H9 (cell line): ENCODE measurements around the gene DARS1. TPM values are rescaled to one million over a fixed set of nuclear protein-coding genes. Genes with fewer than 3 reads are reported as not detected.

Experiments used
- DNase-seq: peaks from one replicate; pipeline ENCODE4 v3.0.0-alpha.2; 2017
- H2AFZ ChIP-seq: one replicate; pipeline ENCODE4 v1.6.1; 2013; ENCODE audit warnings: mild to moderate bottlenecking, low read length, control low read depth, moderate library complexity
- H2AK5ac ChIP-seq: 2 replicates; pipeline ENCODE4 v1.6.1; 2013; ENCODE audit warnings: low read length, control low read depth, mixed read lengths; ENCODE audit not compliant: insufficient read length
- H2BK120ac ChIP-seq: one replicate; pipeline ENCODE4 v1.6.1; 2013; ENCODE audit warnings: low read depth, mild to moderate bottlenecking, low read length, control low read depth, inconsistent platforms; ENCODE audit not compliant: poor library complexity, severe bottlenecking
- H2BK12ac ChIP-seq: 2 replicates; pipeline ENCODE4 v1.6.1; 2013; ENCODE audit warnings: low read length, control low read depth, mixed read lengths, low read depth; ENCODE audit not compliant: insufficient read length
- H2BK15ac ChIP-seq: 2 replicates; pipeline ENCODE4 v1.6.1; 2013; ENCODE audit warnings: low read depth, low read length, control low read depth
- H2BK20ac ChIP-seq: one replicate; pipeline ENCODE4 v1.6.1; 2013; ENCODE audit warnings: low read depth, mild to moderate bottlenecking, low read length, control low read depth, inconsistent platforms; ENCODE audit not compliant: poor library complexity, severe bottlenecking
- H2BK5ac ChIP-seq: 2 replicates; pipeline ENCODE4 v1.6.1; 2013; ENCODE audit warnings: low read length, control low read depth, mixed read lengths; ENCODE audit not compliant: insufficient read length
- H3K14ac ChIP-seq: 2 replicates; pipeline ENCODE4 v1.6.1; 2013; ENCODE audit warnings: low read length, control low read depth; ENCODE audit not compliant: insufficient read depth
- H3K18ac ChIP-seq: 2 replicates; pipeline ENCODE4 v1.6.1; 2013; ENCODE audit warnings: low read depth, mild to moderate bottlenecking, mixed read lengths, low read length, control low read depth; ENCODE audit not compliant: insufficient read length
- H3K23ac ChIP-seq: 2 replicates; pipeline ENCODE4 v1.6.1; 2013; ENCODE audit warnings: low read length, control low read depth, mixed read lengths, low read depth; ENCODE audit not compliant: insufficient read length
- H3K23me2 ChIP-seq: 2 replicates; pipeline ENCODE4 v1.6.1; 2013; ENCODE audit warnings: low read depth, mild to moderate bottlenecking, mixed read lengths, low read length, control low read depth; ENCODE audit not compliant: insufficient read length, poor library complexity, severe bottlenecking
- H3K27ac ChIP-seq: 2 replicates; pipeline ENCODE4 v1.5.1; 2013; ENCODE audit warnings: low read length, control low read depth, mixed read lengths, low read depth; ENCODE audit not compliant: insufficient read length
- H3K27me3 ChIP-seq: 2 replicates; pipeline ENCODE4 v1.6.1; 2013; ENCODE audit warnings: low read length, control low read depth, inconsistent platforms; ENCODE audit not compliant: insufficient read depth
- H3K4ac ChIP-seq: 2 replicates; pipeline ENCODE4 v1.6.1; 2013; ENCODE audit warnings: low read depth, mild to moderate bottlenecking, control low read depth, inconsistent platforms, low read length, moderate library complexity
- H3K4me1 ChIP-seq: 2 replicates; pipeline ENCODE4 v1.6.1; 2013; ENCODE audit warnings: low read length, control low read depth, inconsistent platforms; ENCODE audit not compliant: insufficient read depth
- H3K4me2 ChIP-seq: 2 replicates; pipeline ENCODE4 v1.6.1; 2013; ENCODE audit warnings: low read length, control low read depth, mixed read lengths; ENCODE audit not compliant: insufficient read length, insufficient read depth
- H3K56ac ChIP-seq: 2 replicates; pipeline ENCODE4 v1.6.1; 2013; ENCODE audit warnings: low read depth, mild to moderate bottlenecking, mixed read lengths, low read length, control low read depth; ENCODE audit not compliant: insufficient read length
- H3K79me1 ChIP-seq: 2 replicates; pipeline ENCODE4 v1.6.1; 2013; ENCODE audit warnings: low read depth, mild to moderate bottlenecking, moderate library complexity, low read length, control low read depth, inconsistent platforms; ENCODE audit not compliant: insufficient read depth, poor library complexity, severe bottlenecking
- H3K79me2 ChIP-seq: 2 replicates; pipeline ENCODE4 v1.6.1; 2013; ENCODE audit warnings: low read length, control low read depth, inconsistent platforms; ENCODE audit not compliant: insufficient read depth
- H3K9ac ChIP-seq: 2 replicates; pipeline ENCODE4 v1.6.1; 2013; ENCODE audit warnings: low read length, control low read depth, mixed read lengths; ENCODE audit not compliant: insufficient read length; ENCODE audit errors: extremely low read depth
- H3K9me3 ChIP-seq: one replicate; pipeline ENCODE4 v1.6.1; 2013; ENCODE audit warnings: low read depth, low read length, inconsistent platforms; ENCODE audit not compliant: control insufficient read depth
- H3T11ph ChIP-seq: one replicate; pipeline ENCODE4 v1.6.1; 2013; ENCODE audit warnings: mild to moderate bottlenecking, low read length, control low read depth, inconsistent platforms
- H4K20me1 ChIP-seq: one replicate; pipeline ENCODE4 v1.6.1; 2013; ENCODE audit not compliant: control insufficient read depth, insufficient read length, insufficient read depth
- H4K5ac ChIP-seq: 2 replicates; pipeline ENCODE4 v1.6.1; 2013; ENCODE audit warnings: low read depth, mild to moderate bottlenecking, mixed read lengths, low read length, control low read depth; ENCODE audit not compliant: insufficient read length
- H4K8ac ChIP-seq: replicated peaks from 2 replicates; pipeline ENCODE4 v1.6.1; 2013; ENCODE audit warnings: low read length, control low read depth, mixed read lengths, low read depth; ENCODE audit not compliant: insufficient read length
- H4K91ac ChIP-seq: 2 replicates; pipeline ENCODE4 v1.6.1; 2013; ENCODE audit warnings: low read depth, mild to moderate bottlenecking, moderate library complexity, mixed read lengths, low read length, control low read depth; ENCODE audit not compliant: insufficient read length
- H3K27ac Mint-ChIP-seq, 3 experiments: 2 replicates in 2 of 3; 3 replicates in 1 of 3; pipeline ENCODE4 v1.8.0; 2020 to 2021; ENCODE audit warnings: mixed read lengths in 3 of 3, mild to moderate bottlenecking in 1 of 3, moderate library complexity in 1 of 3
- H3K27me3 Mint-ChIP-seq: 2 replicates; pipeline ENCODE4 v1.8.0; 2021; ENCODE audit warnings: low read depth, mild to moderate bottlenecking, moderate library complexity, mixed read lengths
- H3K36me3 Mint-ChIP-seq, 3 experiments: 2 replicates in 2 of 3; 3 replicates in 1 of 3; pipeline ENCODE4 v1.8.0; 2020 to 2021; ENCODE audit warnings: low read depth in 3 of 3, mixed read lengths in 3 of 3; ENCODE audit not compliant: insufficient read depth in 1 of 3
- H3K4me1 Mint-ChIP-seq, 2 experiments: 2 replicates each; pipeline ENCODE4 v1.8.0; 2020; ENCODE audit warnings: mixed read lengths in 2 of 2
- H3K4me3 Mint-ChIP-seq, 2 experiments: 2 replicates in 1 of 2; 3 replicates in 1 of 2; pipeline ENCODE4 v1.8.0; 2020 to 2021; ENCODE audit warnings: mild to moderate bottlenecking in 2 of 2, mixed read lengths in 2 of 2, moderate library complexity in 1 of 2
- H3K9me3 Mint-ChIP-seq, 2 experiments: 2 replicates in 1 of 2; 3 replicates in 1 of 2; pipeline ENCODE4 v1.8.0; 2020; ENCODE audit warnings: mild to moderate bottlenecking in 2 of 2, mixed read lengths in 2 of 2, moderate library complexity in 1 of 2
- CTCF ChIP-seq: fragments of 200-600 bp; sonication (generic); conservative IDR thresholded peaks from 3 replicates; pipeline ENCODE4 v1.8.0; 2021; ENCODE audit warnings: antibody characterized with exemption, mild to moderate bottlenecking
- WGBS: extraction: QIAGEN DNeasy Blood & Tissue Kit; methylation state at CpG from one replicate; pipeline ENCODE4 v1.1.7; 2013; ENCODE audit warnings: missing lambda C conversion rate, low lambda C conversion rate, mixed read lengths; ENCODE audit not compliant: insufficient read length; ENCODE audit errors: extremely low coverage; 5-methylcytosine and 5-hydroxymethylcytosine counted together
- total RNA-seq: library from RNA; stranded (reverse); gene quantifications from 2 replicates; pipeline ENCODE4 v1.2.1, GENCODE V29; 2021

Gene DARS1
- total RNA-seq, 1 experiment from 2014 or later: 117 TPM

DNA sequence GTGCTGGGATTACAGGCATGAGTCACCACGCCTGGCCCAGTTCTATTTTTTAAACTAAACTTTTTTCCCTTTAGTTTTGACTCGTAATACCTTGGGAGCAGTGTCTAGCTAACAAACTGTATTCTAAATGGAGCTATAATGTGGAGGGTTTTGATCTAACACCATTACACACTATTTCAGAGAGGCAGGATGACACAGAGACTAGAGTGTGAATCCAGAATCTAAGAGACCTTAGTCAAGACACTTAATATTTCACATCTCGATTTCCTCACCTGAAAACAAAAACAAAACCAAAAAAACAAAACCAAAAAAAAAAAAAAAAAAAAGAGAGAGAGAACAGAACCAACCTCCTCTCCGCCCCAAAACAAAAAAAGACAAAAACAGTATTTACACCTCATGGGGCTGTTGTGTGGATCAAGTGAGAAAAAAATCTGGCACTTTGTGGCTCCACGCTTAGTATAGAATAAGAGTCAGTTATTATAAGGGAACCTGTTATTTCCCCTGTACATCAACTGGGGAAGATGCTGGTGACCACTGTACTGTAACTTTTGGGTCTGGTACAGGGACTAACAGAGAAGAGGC lies 31.3 kb downstream of the DARS1 start:
- H3K23me2 ChIP-seq: no peaks in the 10 kb centered on the region

More for the DNA sequence above, 31.3 kb downstream of the DARS1 start:
- no peak overlapping the region for H3K4ac ChIP-seq
- H3K18ac ChIP-seq: no peak overlapping the region
- WGBS: no CpG with 5 or more reads among the region's 5 CpGs
- no peaks in the 10 kb centered on the region for H3K9me3 Mint-ChIP-seq
- no peak overlapping the region for H3K27ac ChIP-seq
- no peak overlapping the region for H3T11ph ChIP-seq
- H3K79me2 ChIP-seq: peaks cover 2% of the 10 kb centered on the region; the same call in 1 of the 2 replicates
- no peak for TF ChIP-seq CTCF
- no peak overlapping the region for H2BK120ac ChIP-seq
- no peak overlapping the region for H2BK12ac ChIP-seq
- no peak overlapping the region for H4K8ac ChIP-seq
- H2AFZ ChIP-seq: no peak overlapping the region
- H3K36me3 Mint-ChIP-seq: peaks cover 10 to 19% (median 18%) of the 10 kb centered on the region in 3 experiments
- no peaks in the 10 kb centered on the region for H3K27me3 Mint-ChIP-seq
- no peaks in the 10 kb centered on the region for H3K9me3 ChIP-seq
- no peak for DNase-seq
- no peak overlapping the region for H2BK20ac ChIP-seq
- H3K9ac ChIP-seq: no peak overlapping the region
- no peak overlapping the region for H2BK15ac ChIP-seq
- peaks cover 0 to 3% of the 10 kb centered on the region in 2 experiments; a peak in 2 of 4 replicates for H3K4me1 Mint-ChIP-seq
- H3K4me1 ChIP-seq: no peaks in the 10 kb centered on the region
- H3K27ac Mint-ChIP-seq: no peak overlapping the region; a peak in 1 of 7 replicates
- no peaks in the 10 kb centered on the region for H3K27me3 ChIP-seq
- no peak overlapping the region for H3K23ac ChIP-seq
- no peak overlapping the region for H2AK5ac ChIP-seq
- H3K14ac ChIP-seq: no peak overlapping the region
- no peak overlapping the region for H3K4me3 Mint-ChIP-seq
- H4K20me1 ChIP-seq: no peaks in the 10 kb centered on the region
- H4K91ac ChIP-seq: no peak overlapping the region
- H3K79me1 ChIP-seq: no peaks in the 10 kb centered on the region
- H3K4me2 ChIP-seq: no peak overlapping the region
- no peak overlapping the region for H2BK5ac ChIP-seq
- no peak overlapping the region for H4K5ac ChIP-seq
- H3K56ac ChIP-seq: no peak overlapping the region
